Central memory CD8-positive, alpha-beta T cell (primary cell): ENCODE results near the gene SERPINB13.

Experiments
- ATAC-seq: fragments of 150-1000 bp; cut with Tn5 transposase; replicated peaks from 2 replicates; pipeline ENCODE4 v1.10.0; 2022; ENCODE audit warnings: mild to moderate bottlenecking, moderate FRiP score, moderate number of reproducible peaks; ENCODE audit not compliant: poor library complexity, severe bottlenecking; ENCODE audit errors: extremely low read depth
- DNase-seq, 2 donors: peaks; one replicate each; pipeline ENCODE4 v3.0.0; 2021; ENCODE audit warnings: low spot score in 2 of 2
- H3K27ac Mint-ChIP-seq: one replicate; pipeline ENCODE4 v1.8.0; 2022; ENCODE audit warnings: low read depth, mild to moderate bottlenecking, moderate library complexity, mixed read lengths
- H3K27me3 Mint-ChIP-seq: one replicate; pipeline ENCODE4 v1.8.0; 2022; ENCODE audit warnings: mixed read lengths
- H3K36me3 Mint-ChIP-seq: one replicate; pipeline ENCODE4 v1.8.0; 2022; ENCODE audit warnings: mild to moderate bottlenecking, moderate library complexity, mixed read lengths; ENCODE audit not compliant: insufficient read depth
- H3K4me1 Mint-ChIP-seq: one replicate; pipeline ENCODE4 v1.8.0; 2022; ENCODE audit warnings: mixed read lengths
- H3K4me3 Mint-ChIP-seq: one replicate; pipeline ENCODE4 v1.8.0; 2022; ENCODE audit warnings: mild to moderate bottlenecking, moderate library complexity, mixed read lengths
- H3K9me3 Mint-ChIP-seq: one replicate; pipeline ENCODE4 v1.8.0; 2022; ENCODE audit warnings: mixed read lengths

Gene SERPINB13, protein sequence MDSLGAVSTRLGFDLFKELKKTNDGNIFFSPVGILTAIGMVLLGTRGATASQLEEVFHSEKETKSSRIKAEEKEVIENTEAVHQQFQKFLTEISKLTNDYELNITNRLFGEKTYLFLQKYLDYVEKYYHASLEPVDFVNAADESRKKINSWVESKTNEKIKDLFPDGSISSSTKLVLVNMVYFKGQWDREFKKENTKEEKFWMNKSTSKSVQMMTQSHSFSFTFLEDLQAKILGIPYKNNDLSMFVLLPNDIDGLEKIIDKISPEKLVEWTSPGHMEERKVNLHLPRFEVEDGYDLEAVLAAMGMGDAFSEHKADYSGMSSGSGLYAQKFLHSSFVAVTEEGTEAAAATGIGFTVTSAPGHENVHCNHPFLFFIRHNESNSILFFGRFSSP

DNA sequence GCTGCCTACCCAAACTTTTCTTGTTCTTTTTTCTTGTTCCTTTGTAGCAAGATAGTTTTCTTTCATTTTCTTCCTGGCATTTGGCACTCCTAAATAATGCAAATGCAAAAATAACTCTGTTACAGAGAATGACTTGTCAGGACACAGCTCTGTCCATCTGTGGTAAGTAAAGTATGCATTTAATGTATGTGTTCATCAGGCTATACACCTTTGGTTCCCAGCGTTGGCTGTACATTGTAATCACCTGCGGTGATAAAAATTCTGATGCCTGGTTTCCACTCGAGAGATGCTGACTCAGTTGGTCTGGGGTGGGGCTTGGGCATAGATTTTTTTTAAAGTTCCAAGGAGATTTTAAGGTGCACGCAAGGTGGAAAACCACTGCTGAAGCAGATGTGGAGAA, at the start of gene SERPINB13:
Gene SERPINB13, plus strand, starts transcription at position 378 of the 400 bp plus-strand sequence. CDS start 1,325 bp downstream, outside the sequence.
- Mint-ChIP-seq H3K27me3 (peaks cover 41% of the 10 kb centered on the region), H3K9me3 (no peaks in the 10 kb centered on the region), H3K4me1 (no peaks in the 10 kb centered on the region), H3K4me3 (no peak within 1 kb of the TSS), H3K27ac (no peak within 1 kb of the TSS), H3K36me3 (peaks cover 2% of the 10 kb centered on the region)
- ATAC-seq (no peak), DNase-seq (no peak)

DNA sequence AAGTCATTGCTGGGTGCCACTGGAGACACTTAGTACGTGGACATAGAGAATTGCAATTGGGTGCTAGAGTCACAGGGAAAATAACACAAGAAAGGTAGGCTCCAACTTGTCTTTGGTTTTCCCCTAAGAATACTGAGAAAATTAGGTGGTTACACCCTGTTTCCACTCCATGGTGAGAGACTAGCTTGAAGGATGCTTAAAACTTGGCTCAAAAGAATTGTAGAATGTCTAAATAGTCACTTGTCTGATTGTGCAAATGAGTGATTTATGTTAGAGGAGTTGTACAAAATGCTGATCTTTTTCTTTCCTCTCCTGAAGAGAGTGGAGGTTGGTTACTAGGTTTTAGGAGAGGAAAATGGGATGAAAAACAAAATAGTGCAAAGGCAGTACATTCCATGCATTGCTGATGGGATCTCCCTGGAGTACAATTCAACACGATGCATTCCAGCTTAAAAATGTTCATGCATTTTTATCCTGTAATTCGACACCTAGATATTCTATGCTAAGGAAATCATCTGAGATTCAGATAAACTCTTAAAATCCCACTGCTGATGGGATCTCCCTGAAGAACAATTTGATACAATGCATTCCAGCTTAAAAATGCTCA, 47.1 kb upstream of the SERPINB13 start:
- no peak for DNase-seq
- Mint-ChIP-seq H3K4me3 (no peak overlapping the region), H3K9me3 (no peaks in the 10 kb centered on the region), H3K4me1 (no peaks in the 10 kb centered on the region), H3K36me3 (no peaks in the 10 kb centered on the region), H3K27me3 (peaks cover 69% of the 10 kb centered on the region), H3K27ac (no peak overlapping the region)
- ATAC-seq: no peak

DNA sequence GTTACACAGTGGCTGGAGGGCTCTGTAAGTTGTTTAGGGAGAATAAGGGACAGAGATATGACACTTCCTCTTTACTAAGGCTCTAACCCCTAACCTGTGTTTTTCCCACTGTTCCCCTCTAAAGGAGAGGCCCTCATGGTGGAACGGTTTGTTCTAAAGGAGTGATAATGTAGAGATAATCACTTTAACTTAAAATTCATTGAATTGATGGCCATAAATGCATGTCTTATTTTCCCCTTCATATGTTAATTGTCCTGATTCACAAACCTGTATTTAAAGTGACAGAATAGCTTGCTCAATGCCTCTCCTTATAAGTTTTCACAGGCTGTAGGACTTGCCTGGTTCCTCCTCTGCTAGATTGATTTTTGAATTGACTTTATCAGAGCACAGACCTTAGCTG, 45.1 kb upstream of the SERPINB13 start, which contains the start of gene SERPINB12:
Gene SERPINB12, plus strand, starts transcription at position 301 of the 400 bp plus-strand sequence. CDS start 13,791 bp downstream, outside the sequence.
- no peaks in the 10 kb centered on the region for H3K4me1 Mint-ChIP-seq
- H3K27me3 Mint-ChIP-seq: peaks cover 75% of the 10 kb centered on the region
- no peaks in the 10 kb centered on the region for H3K36me3 Mint-ChIP-seq

DNA sequence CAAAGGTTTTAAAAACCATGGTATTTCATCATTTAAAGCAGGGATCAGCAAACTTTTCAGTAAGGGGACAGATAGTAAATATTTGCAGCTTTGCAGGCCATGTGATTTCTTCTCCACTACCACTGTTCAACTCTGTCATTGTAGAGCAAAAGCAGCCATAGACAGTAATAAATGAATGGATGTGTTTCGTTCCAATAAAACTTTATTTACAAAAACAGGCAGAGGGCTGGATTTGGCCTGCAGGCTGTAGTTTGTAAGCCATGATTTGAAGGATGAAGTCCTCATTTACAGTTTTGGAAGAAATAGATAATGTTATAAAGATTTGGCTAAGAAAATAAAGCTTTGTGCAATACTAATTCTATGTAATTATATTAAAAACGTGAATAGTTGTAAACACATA, 43.1 kb upstream of the SERPINB13 start:
- Mint-ChIP-seq H3K27ac (no peak overlapping the region), H3K9me3 (no peaks in the 10 kb centered on the region), H3K4me1 (no peaks in the 10 kb centered on the region), H3K4me3 (no peak overlapping the region), H3K27me3 (peaks cover 66% of the 10 kb centered on the region), H3K36me3 (no peaks in the 10 kb centered on the region)
- no peak for DNase-seq
- no peak for ATAC-seq

More for the DNA sequence above, 45.1 kb upstream of the SERPINB13 start, which contains the start of gene SERPINB12:
- H3K4me3 Mint-ChIP-seq: no peak within 1 kb of the TSS
- H3K9me3 Mint-ChIP-seq: no peaks in the 10 kb centered on the region
- ATAC-seq (no peak), DNase-seq (no peak)
- H3K27ac Mint-ChIP-seq: no peak within 1 kb of the TSS

DNA sequence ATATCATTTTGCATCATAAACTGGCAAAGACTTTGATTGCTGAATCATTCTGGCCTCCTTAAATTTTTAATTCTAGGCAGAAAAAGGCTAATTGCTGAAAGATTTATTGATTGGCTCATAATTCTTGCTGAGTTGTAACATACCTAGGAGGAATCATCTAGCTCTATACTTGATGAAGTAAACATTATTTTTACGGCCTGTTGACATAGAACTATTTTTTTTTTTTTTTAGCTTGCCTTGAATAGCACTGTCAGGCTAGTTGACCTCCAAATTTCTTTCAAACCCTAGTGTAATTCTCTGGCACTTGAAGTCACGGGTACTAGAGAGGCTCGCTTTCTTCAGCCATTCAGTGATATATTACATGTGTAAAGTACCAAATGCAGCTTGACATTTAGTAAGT, 42.1 kb upstream of the SERPINB13 start:
- H3K4me3 Mint-ChIP-seq: no peak overlapping the region
- no peaks in the 10 kb centered on the region for H3K36me3 Mint-ChIP-seq
- DNase-seq (no peak), ATAC-seq (no peak)
- H3K27ac Mint-ChIP-seq: no peak overlapping the region
- H3K27me3 Mint-ChIP-seq: peaks cover 56% of the 10 kb centered on the region
- no peaks in the 10 kb centered on the region for H3K9me3 Mint-ChIP-seq
- H3K4me1 Mint-ChIP-seq: no peaks in the 10 kb centered on the region

DNA sequence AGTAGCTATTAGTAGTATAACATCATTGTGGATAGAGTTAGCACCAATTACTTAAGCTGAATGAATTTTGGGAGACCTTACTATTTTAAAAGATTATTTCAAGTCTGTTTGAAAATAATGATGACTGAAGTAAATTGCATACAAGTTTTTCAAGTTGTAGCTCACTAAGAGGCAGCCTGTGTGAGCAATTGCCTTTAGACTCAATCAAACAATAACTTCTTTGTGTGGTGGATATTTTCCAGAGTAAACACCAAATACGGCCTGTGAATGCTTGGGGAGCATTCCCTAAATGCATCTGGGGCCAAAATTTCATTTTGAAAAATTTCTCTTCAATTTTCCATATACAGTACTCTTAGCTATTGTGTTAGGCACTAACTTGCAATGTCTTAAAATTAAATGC, 37.1 kb upstream of the SERPINB13 start:
- DNase-seq (no peak), ATAC-seq (no peak)
- Mint-ChIP-seq H3K4me3 (no peak overlapping the region), H3K27me3 (peaks cover 34% of the 10 kb centered on the region), H3K36me3 (no peaks in the 10 kb centered on the region), H3K9me3 (no peaks in the 10 kb centered on the region), H3K27ac (no peak overlapping the region), H3K4me1 (no peaks in the 10 kb centered on the region)

DNA sequence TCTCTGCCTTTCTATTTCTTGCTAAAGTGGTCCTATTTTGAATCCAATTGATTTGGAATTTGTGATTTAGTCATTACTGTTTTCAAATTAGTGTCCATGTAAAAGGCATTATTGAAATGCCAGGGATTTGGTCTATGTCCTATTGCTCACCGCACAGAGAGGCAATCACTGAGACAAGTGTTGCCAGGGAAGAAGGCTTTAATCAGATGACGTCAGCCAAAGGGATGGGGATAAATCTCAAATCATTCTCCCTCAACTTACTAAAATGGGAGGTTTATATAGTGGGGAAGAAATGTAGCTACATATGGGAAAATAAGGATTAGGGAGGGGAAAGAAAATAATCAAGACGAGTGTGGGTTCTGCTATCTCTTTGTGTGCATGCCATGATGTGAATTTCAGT, 35.4 kb upstream of the SERPINB13 start:
- Mint-ChIP-seq H3K36me3 (no peaks in the 10 kb centered on the region), H3K4me1 (no peaks in the 10 kb centered on the region), H3K27me3 (peaks cover 23% of the 10 kb centered on the region), H3K9me3 (no peaks in the 10 kb centered on the region), H3K27ac (no peak overlapping the region), H3K4me3 (no peak overlapping the region)
- DNase-seq (no peak), ATAC-seq (no peak)

DNA sequence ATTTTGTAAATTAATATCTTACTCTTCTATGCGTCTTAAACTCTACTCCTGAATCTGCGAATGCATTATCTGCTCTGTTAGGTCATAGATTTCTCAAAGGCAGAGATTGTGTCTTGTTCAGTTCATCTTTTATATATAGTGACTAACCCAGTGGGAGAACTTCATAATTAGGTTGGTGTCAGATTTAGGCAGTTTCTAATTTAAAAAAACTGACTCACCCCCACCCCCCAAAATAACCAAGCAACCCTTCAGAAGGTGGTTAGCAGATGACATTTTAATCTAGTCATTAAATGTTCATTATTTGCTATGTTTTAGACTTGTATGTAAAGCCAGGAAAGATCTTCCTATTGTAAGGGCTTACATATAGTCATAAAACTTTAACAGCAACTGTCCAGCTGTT, 34.6 kb upstream of the SERPINB13 start:
- Mint-ChIP-seq H3K36me3 (no peaks in the 10 kb centered on the region), H3K9me3 (no peaks in the 10 kb centered on the region), H3K4me1 (no peaks in the 10 kb centered on the region), H3K27ac (no peak overlapping the region), H3K27me3 (peaks cover 18% of the 10 kb centered on the region), H3K4me3 (no peak overlapping the region)
- DNase-seq (no peak), ATAC-seq (no peak)

DNA sequence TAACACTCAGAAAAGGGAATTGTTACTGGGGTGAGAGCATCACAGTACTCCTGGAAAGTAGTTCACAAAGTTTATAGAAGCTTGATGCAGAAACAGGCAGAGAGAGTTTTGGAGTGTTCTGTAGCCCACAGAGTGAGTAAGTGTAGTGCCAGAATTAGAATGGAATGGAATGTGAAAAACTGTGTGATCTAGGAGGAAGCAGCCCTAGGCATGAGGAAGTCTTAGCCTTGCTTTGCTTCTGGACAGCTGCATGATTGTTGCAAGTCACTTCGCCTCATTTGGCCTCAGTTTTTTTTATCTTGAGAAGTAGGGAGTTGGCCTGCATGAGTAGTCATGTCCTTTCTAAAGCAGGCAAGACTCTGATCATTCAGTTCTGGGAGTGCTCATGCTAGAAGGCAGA, 34.1 kb upstream of the SERPINB13 start:
- no peaks in the 10 kb centered on the region for H3K4me1 Mint-ChIP-seq
- peaks cover 13% of the 10 kb centered on the region for H3K27me3 Mint-ChIP-seq
- no peak overlapping the region for H3K4me3 Mint-ChIP-seq
- DNase-seq (no peak), ATAC-seq (no peak)
- H3K36me3 Mint-ChIP-seq: no peaks in the 10 kb centered on the region
- no peaks in the 10 kb centered on the region for H3K9me3 Mint-ChIP-seq
- no peak overlapping the region for H3K27ac Mint-ChIP-seq

DNA sequence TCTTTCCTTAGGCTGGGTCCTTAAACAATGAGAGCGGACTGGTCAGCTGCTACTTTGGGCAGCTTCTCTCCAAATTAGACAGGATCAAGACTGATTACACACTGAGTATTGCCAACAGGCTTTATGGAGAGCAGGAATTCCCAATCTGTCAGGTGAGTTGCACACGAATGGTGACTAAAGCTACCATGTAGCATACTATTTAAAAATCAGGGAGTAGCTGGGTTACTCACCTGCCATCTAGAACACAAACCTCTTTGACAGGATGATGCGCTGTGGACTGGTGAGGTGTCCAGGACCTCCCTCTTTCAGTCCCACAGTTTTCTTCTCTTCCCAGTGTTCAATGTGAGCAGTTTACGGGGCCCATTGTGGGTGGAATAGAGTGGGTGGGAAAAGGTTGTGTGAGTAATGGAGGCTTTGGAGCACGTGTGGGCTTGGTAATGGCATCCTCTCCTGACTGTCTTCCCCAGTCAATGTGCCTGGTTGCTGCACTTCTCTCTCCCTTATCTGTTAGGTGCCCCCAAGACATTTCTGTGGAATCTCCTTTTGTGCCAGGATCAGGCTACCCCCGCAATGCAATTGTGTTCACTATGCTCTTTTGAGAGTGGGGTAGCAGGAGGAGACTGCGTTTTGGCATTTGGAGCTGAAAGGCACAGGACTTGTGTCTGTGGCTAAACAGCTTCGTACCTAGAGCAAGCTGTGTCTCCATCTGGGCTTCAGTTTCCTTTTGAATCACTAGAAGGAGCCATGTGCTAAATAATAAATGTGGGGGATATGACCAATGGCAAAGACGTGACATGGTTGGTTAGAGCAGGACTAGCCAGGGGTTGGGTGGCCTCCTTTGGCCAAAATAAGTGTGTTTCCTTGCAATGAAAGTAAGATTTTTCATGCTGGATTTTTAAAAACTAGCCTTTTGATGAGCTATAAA, 27.3 kb upstream of the SERPINB13 start:
- no peaks in the 10 kb centered on the region for H3K36me3 Mint-ChIP-seq
- ATAC-seq (no peak), DNase-seq (no peak)
- H3K4me1 Mint-ChIP-seq: no peaks in the 10 kb centered on the region
- no peaks in the 10 kb centered on the region for H3K9me3 Mint-ChIP-seq
- H3K27me3 Mint-ChIP-seq: peaks cover 42% of the 10 kb centered on the region
- no peak overlapping the region for H3K27ac Mint-ChIP-seq
- no peak overlapping the region for H3K4me3 Mint-ChIP-seq

DNA sequence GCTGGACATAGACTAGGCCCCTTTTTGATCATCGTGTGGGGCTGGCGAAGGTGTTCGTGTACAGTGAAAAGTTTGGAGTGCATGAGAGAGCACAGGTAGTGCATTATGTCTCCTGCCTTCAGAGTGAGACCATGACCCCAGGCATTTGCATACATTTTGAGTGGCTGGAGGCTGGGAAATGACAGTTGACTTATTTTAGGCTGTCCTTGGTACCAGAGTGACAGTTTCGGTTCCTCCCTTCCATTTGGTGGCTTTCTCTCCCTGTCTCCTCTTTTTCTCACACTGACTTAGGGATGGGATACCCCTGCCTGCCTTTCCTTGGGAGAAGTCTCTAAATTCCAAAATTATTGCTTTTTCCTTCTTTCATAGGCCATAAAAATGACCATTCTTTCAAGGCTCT, 24.9 kb upstream of the SERPINB13 start:
- Mint-ChIP-seq H3K27ac (no peak overlapping the region), H3K27me3 (peaks cover 54% of the 10 kb centered on the region), H3K4me1 (no peaks in the 10 kb centered on the region), H3K9me3 (no peaks in the 10 kb centered on the region), H3K36me3 (no peaks in the 10 kb centered on the region), H3K4me3 (no peak overlapping the region)
- DNase-seq (no peak), ATAC-seq (no peak)

DNA sequence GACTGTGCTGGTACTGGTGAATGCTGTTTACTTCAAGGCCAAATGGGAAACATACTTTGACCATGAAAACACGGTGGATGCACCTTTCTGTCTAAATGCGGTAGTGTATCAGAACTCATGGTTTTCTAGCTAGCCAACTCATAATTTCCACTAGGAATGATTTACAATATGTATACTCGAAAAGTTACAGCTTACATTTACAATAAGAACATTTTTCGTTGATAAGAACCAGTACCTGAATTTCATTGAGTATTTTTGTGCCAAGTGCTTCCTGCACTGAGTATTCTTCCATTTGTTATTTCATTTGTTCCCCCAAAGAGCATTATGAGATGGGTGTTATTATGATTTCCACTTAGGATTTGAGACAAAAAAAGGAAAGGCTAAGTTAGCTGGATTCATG, 23.1 kb upstream of the SERPINB13 start:
- H3K36me3 Mint-ChIP-seq: peaks cover 3% of the 10 kb centered on the region
- no peaks in the 10 kb centered on the region for H3K4me1 Mint-ChIP-seq
- ATAC-seq (no peak), DNase-seq (no peak)
- H3K4me3 Mint-ChIP-seq: no peak overlapping the region
- no peaks in the 10 kb centered on the region for H3K9me3 Mint-ChIP-seq
- no peak overlapping the region for H3K27ac Mint-ChIP-seq
- peaks cover 65% of the 10 kb centered on the region for H3K27me3 Mint-ChIP-seq
